Measurements from ENCODE around the gene CDH12.

DNA sequence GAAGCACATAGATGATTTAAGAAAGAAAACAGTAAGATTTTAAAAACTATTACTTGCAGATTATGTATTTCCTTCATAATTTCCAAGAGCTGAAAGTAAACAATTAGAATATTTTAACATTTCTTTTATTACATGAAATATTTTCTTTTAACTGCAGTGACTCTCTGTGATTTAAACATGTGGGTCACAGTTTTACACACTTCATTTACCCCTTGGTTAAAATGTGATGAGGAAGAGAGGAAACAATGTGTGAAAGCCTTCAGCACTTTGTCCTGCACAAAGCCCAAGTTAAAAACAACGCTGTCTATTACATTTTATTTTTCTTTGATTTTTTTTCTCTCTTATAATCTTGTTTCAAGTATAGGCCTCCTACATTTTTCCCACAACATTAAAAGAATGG is 801.3 kb downstream of the CDH12 start:
- TF ChIP-seq, protein P1, sequence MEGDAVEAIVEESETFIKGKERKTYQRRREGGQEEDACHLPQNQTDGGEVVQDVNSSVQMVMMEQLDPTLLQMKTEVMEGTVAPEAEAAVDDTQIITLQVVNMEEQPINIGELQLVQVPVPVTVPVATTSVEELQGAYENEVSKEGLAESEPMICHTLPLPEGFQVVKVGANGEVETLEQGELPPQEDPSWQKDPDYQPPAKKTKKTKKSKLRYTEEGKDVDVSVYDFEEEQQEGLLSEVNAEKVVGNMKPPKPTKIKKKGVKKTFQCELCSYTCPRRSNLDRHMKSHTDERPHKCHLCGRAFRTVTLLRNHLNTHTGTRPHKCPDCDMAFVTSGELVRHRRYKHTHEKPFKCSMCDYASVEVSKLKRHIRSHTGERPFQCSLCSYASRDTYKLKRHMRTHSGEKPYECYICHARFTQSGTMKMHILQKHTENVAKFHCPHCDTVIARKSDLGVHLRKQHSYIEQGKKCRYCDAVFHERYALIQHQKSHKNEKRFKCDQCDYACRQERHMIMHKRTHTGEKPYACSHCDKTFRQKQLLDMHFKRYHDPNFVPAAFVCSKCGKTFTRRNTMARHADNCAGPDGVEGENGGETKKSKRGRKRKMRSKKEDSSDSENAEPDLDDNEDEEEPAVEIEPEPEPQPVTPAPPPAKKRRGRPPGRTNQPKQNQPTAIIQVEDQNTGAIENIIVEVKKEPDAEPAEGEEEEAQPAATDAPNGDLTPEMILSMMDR (IDR thresholded peaks at IDR 0.05) = no peak
- TF ChIP-seq POLR2A (IDR thresholded peaks at IDR 0.05) = no peak

All from thyroid gland (tissue), 4 donors.